HFFc6 (cell line): Measurements from ENCODE around the gene CLPSL2. TPM values are rescaled to one million over a fixed set of nuclear protein-coding genes. Genes with fewer than 3 reads are reported as not detected.

Experiments used
- DNase-seq: peaks from one replicate; pipeline ENCODE4 v3.0.0-alpha.2; 2018
- H3K27ac Mint-ChIP-seq: 2 replicates; pipeline ENCODE4 v1.8.0; 2020; ENCODE audit warnings: mild to moderate bottlenecking, mixed read lengths
- H3K27me3 Mint-ChIP-seq: 2 replicates; pipeline ENCODE4 v1.8.0; 2021; ENCODE audit warnings: mild to moderate bottlenecking, moderate library complexity, mixed read lengths; ENCODE audit not compliant: insufficient read depth
- H3K36me3 Mint-ChIP-seq: 2 replicates; pipeline ENCODE4 v1.8.0; 2021; ENCODE audit warnings: low read depth, mixed read lengths
- H3K4me1 Mint-ChIP-seq: 2 replicates; pipeline ENCODE4 v1.8.0; 2020; ENCODE audit warnings: low read depth, mixed read lengths
- H3K4me3 Mint-ChIP-seq: 2 replicates; pipeline ENCODE4 v1.8.0; 2020; ENCODE audit warnings: mild to moderate bottlenecking, moderate library complexity, mixed read lengths
- H3K9me3 Mint-ChIP-seq: 2 replicates; pipeline ENCODE4 v1.8.0; 2020; ENCODE audit warnings: mild to moderate bottlenecking, mixed read lengths
- total RNA-seq, 6 experiments: library from RNA; stranded (reverse); fragmentation: NEBNext Ultra II Directional; extraction: Animal tissue kit (Norgen Biotek cat#: 25700); gene quantifications; 2 replicates in 1 of 6; 3 replicates in 5 of 6; pipeline ENCODE4 v1.2.3, GENCODE V29; 2021
- TF ChIP-seq, protein P1 (sequence below): fragments of 200-600 bp; sonication (generic); IDR thresholded peaks from 2 replicates; pipeline ENCODE4 v1.5.0; 2021; ENCODE audit warnings: antibody characterized with exemption, mild to moderate bottlenecking

The CLPSL2 gene
- total RNA-seq, 6 experiments from 2014 or later = not detected

DNA sequence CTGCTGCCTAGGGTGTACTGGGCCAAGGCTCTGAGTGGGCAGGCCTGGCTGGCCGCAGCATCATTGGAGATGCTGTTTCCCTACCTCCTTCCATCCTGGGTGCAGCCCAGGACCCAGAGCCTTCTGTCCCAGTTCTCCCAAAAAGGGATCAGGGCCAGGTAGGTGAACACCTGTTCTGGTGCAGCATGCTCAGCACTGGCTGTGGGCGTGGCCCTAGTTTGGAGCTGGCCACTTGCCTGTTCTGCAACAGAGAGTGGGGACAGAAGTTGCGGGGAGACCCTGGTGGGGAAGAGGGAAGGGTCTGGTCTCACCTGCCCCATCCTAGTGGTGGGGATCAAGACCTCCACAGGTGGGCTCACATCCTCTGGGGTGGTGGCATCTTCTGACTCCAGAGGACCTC lies 40.9 kb upstream of the CLPSL2 start:
- TF ChIP-seq, protein P1, sequence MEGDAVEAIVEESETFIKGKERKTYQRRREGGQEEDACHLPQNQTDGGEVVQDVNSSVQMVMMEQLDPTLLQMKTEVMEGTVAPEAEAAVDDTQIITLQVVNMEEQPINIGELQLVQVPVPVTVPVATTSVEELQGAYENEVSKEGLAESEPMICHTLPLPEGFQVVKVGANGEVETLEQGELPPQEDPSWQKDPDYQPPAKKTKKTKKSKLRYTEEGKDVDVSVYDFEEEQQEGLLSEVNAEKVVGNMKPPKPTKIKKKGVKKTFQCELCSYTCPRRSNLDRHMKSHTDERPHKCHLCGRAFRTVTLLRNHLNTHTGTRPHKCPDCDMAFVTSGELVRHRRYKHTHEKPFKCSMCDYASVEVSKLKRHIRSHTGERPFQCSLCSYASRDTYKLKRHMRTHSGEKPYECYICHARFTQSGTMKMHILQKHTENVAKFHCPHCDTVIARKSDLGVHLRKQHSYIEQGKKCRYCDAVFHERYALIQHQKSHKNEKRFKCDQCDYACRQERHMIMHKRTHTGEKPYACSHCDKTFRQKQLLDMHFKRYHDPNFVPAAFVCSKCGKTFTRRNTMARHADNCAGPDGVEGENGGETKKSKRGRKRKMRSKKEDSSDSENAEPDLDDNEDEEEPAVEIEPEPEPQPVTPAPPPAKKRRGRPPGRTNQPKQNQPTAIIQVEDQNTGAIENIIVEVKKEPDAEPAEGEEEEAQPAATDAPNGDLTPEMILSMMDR = no peak
- H3K9me3 Mint-ChIP-seq = no peaks in the 10 kb centered on the region
- DNase-seq = no peak
- H3K27ac Mint-ChIP-seq = no peak overlapping the region
- H3K36me3 Mint-ChIP-seq = no peaks in the 10 kb centered on the region
- peaks cover 15% of the 10 kb centered on the region for H3K4me1 Mint-ChIP-seq
- H3K27me3 Mint-ChIP-seq = peaks cover 2% of the 10 kb centered on the region; the same call in 1 of the 2 replicates
- H3K4me3 Mint-ChIP-seq = no peak overlapping the region

DNA sequence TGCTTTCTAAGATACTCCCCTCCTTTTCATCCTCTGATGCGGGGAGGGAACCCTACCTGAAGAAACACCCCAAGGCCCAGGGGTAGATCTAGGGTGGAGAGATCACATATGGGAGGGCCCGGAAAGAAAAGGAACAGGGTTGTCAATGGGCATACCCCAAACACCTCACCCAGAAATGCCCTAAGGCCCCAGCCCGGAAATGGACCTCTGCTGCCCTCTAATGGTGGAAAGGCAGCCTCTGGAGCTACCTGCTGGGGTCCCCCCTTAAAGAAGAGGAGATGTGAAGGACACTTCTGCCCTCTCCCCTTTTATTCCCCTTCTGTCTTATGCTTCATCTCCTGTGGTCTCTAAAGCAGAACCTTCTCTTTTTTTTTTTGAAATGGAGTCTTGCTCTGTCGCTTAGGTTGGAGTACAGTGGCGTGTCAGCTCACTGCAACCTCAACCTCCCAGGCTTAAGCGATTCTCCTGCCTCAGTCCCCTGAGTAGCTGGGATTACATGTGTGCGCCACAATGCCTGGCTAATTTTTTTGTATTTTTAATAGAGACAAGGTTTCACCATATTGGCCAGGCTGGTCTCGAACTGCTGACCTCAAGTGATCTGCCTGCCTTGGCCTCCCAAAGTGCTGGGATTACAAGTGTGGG lies 40.0 kb upstream of the CLPSL2 start:
- Mint-ChIP-seq H3K27me3 (peaks cover 6% of the 10 kb centered on the region), H3K9me3 (no peaks in the 10 kb centered on the region), H3K4me1 (peaks cover 15% of the 10 kb centered on the region), H3K27ac (no peak overlapping the region), H3K4me3 (no peak overlapping the region), H3K36me3 (no peaks in the 10 kb centered on the region)
- DNase-seq = peak; percentile 26
- TF ChIP-seq, protein P1 = peak; percentile 93

DNA sequence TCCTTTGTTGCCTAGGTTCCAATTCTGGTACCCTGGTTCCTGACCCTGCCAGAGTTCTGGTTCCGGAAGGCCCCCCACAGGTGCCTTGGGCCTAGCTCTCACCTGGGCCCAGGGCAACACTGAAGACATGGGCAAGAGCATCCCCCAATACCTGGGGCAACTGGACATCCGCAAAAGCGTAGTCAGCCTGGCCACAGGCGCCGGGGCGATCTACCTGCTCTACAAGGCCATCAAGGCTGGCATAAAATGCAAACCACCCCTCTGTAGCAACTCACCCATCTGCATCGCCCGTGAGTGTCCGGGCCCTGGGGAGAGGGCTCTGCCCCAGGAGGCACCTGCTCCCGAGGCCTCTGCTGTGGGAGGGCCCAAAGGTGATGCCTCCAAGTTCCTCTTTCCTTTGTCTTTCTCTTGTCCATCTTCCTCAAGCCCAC lies 39.4 kb upstream of the CLPSL2 start, which contains the start of gene ARMC12:
Gene ARMC12, plus strand, starts transcription at position 51 of the 431 bp plus-strand sequence. Its CDS starts 77 bp downstream, at position 128.
- Mint-ChIP-seq H3K9me3 (no peaks in the 10 kb centered on the region), H3K4me1 (peaks cover 15% of the 10 kb centered on the region), H3K27me3 (peaks cover 6% of the 10 kb centered on the region), H3K4me3 (no peak within 1 kb of the TSS), H3K36me3 (no peaks in the 10 kb centered on the region), H3K27ac (no peak within 1 kb of the TSS)
- no peak for DNase-seq
- TF ChIP-seq, protein P1 = no peak

DNA sequence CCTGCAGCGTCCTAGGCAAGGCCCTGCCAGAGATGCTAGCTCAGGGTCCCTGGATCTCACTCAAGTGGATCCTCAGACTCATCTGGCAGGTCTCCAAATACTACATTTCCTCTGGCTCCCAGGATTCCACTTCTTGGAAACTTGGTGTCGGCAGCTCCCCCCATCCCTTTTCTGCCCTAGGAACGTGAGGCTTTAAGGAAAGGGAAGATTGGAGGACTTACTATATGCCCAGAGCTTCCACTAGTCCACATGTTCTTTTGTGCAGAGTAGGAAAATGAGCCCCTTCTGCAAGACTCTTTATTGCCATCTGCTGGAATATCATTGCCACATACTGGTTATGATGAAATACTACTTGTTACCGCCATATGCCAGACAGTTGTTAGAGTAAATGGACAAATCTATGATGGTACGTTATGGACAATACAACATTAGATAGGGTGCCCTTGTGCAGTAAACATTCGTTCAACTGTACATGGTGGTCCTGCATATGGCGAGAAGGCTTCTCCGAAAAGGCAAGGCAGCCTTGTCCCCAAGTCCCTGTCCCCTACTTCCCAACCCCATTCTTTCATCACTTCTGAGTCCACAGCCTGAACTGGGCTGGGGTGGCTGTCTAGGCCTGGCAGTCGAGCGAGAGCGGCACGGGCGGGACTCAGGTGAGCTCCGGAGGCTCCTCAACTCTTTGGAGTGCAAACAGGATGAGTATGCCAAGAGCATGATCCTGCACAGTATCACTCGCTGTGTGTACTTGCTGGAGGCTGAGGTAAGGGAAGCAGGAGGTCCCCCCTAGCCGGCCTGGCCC lies 38.8 kb upstream of the CLPSL2 start:
- H3K4me3 Mint-ChIP-seq = no peak overlapping the region
- DNase-seq = peak; percentile 83
- TF ChIP-seq, protein P1 = peak; percentile 87

DNA sequence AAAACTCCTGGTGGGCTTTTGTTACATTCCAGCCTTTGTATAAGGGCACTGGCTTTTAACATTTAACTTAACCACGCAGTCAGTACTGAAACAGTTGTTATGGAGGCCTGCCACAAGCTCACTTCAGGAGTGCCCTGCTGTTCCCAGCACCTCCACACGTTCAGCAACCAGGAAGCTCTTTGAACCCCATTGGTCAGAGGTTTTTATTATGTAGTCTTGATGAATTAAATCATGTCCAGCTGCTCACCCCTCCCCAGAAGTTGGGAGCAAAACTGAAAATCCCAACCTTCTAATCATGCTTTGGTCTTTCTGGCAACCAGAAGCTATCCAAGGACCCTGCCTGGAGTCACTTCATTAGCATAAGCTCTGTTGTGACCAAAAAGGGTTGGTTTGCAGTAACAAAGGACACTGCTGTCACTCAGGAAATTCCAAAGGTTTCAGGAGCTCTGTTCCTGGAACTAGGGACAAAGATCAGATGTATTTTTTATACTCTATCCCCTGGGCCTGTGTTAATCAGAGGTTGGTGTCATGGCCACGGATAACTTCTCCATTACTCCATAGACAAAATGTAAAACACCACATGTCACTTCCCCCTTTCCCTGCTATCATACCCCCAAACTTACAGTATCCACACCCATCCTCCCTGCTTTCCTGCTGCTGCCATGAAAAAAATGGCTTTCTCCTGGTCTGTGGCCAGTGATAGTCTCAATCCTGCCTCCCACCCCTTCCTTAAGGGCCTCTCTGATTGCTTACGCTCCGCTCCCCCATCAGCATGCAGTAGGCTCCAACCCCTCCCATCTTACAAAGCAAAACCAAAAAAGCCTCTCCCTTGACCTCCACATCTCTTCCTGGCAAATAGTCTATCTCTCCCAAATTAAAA lies 36.5 kb upstream of the CLPSL2 start:
- Mint-ChIP-seq H3K27me3 (peaks cover 19% of the 10 kb centered on the region), H3K4me1 (peaks cover 6% of the 10 kb centered on the region), H3K27ac (no peak overlapping the region), H3K9me3 (no peaks in the 10 kb centered on the region), H3K4me3 (no peak overlapping the region), H3K36me3 (no peaks in the 10 kb centered on the region)
- TF ChIP-seq, protein P1 = no peak
- no peak for DNase-seq

More for the DNA sequence above, 38.8 kb upstream of the CLPSL2 start:
- Mint-ChIP-seq H3K27me3 (peaks cover 6% of the 10 kb centered on the region), H3K4me1 (peaks cover 10% of the 10 kb centered on the region), H3K36me3 (no peaks in the 10 kb centered on the region), H3K27ac (no peak overlapping the region), H3K9me3 (no peaks in the 10 kb centered on the region)
